T-helper 2 cell treated with Interferon-gamma antibody and Interleukin-4, amounts not matched to agents 100 ng/mL and 5 ng/mL, for 36 hours (primary cell): ENCODE results near the gene MYO16. TPM values are rescaled to one million over a fixed set of nuclear protein-coding genes. Genes with fewer than 3 reads are reported as not detected.

Experiments
- intact Hi-C: fragments of 100-400 bp; cut with micrococcal nuclease; formaldehyde crosslinking; loops from one replicate; pipeline ENCODE4 v1.15.1; 2023
- total RNA-seq: library from RNA; stranded (reverse); gene quantifications from 2 replicates; pipeline ENCODE4 v1.2.3, GENCODE V29; 2022

MYO16 gene
- total RNA-seq, 1 donor from 2014 or later, result not detected

GRCh38 chr13:109166804-109167203 is 537.4 kb downstream of the MYO16 start:
- intact Hi-C loops, result no loop called here

- intact Hi-C loops, result no loop called here
These were observed 542.7 kb downstream of the MYO16 start for GRCh38 chr13:109172136-109172535.

- intact Hi-C loops, result no loop called here
These were observed 546.3 kb downstream of the MYO16 start for GRCh38 chr13:109175666-109176065.

- intact Hi-C loops, result no loop called here
These were observed 551.6 kb downstream of the MYO16 start for GRCh38 chr13:109180905-109181425.

GRCh38 chr13:109182777-109183465 is 553.5 kb downstream of the MYO16 start:
- intact Hi-C loops, result no loop called here

- intact Hi-C loops, result no loop called here
These were observed 562.0 kb downstream of the MYO16 start for GRCh38 chr13:109191413-109191812.

GRCh38 chr13:109192306-109192705 is 562.9 kb downstream of the MYO16 start:
- intact Hi-C loops, result no loop called here

- intact Hi-C loops, result no loop called here
These were observed 567.5 kb downstream of the MYO16 start for GRCh38 chr13:109196948-109197347.

- intact Hi-C loops, result no loop called here
These were observed 569.2 kb downstream of the MYO16 start for GRCh38 chr13:109198585-109198984.

- intact Hi-C loops, result no loop called here
These were observed 569.9 kb downstream of the MYO16 start for GRCh38 chr13:109199280-109199679.

GRCh38 chr13:109200556-109200955 is 571.1 kb downstream of the MYO16 start:
- intact Hi-C loops, result no loop called here

- intact Hi-C loops, result no loop called here
These were observed 574.2 kb downstream of the MYO16 start for GRCh38 chr13:109203587-109203986.

GRCh38 chr13:109204252-109204651 is 574.8 kb downstream of the MYO16 start:
- intact Hi-C loops, result no loop called here

- intact Hi-C loops, result no loop called here
These were observed 575.2 kb downstream of the MYO16 start for GRCh38 chr13:109204657-109205056.

- intact Hi-C loops, result no loop called here
These were observed 575.9 kb downstream of the MYO16 start for GRCh38 chr13:109205315-109205714.

GRCh38 chr13:109206616-109207015 is 577.2 kb downstream of the MYO16 start:
- intact Hi-C loops, result no loop called here

- intact Hi-C loops, result no loop called here
These were observed 578.2 kb downstream of the MYO16 start for GRCh38 chr13:109207622-109208021.

- intact Hi-C loops, result no loop called here
These were observed 579.1 kb downstream of the MYO16 start for GRCh38 chr13:109208522-109208921.

- intact Hi-C loops, result no loop called here
These were observed 580.1 kb downstream of the MYO16 start for GRCh38 chr13:109209526-109209925.

GRCh38 chr13:109211616-109212015 is 582.2 kb downstream of the MYO16 start:
- intact Hi-C loops, result loop anchor here (10.0 kb wide), 1 partner anchor 573 kb away; the partner anchor contains the start of gene IRS2

GRCh38 chr13:109212650-109213049 is 583.2 kb downstream of the MYO16 start:
- intact Hi-C loops, result loop anchor here (10.0 kb wide), 1 partner anchor 572 kb away; the partner anchor contains the start of gene IRS2

- intact Hi-C loops, result loop anchor here (10.0 kb wide), 1 partner anchor 571 kb away; the partner anchor contains the start of gene IRS2
These were observed 584.3 kb downstream of the MYO16 start for GRCh38 chr13:109213714-109214113.

GRCh38 chr13:109214393-109214792 is 585.0 kb downstream of the MYO16 start:
- intact Hi-C loops, result loop anchor here (10.0 kb wide), 1 partner anchor 570 kb away; the partner anchor contains the start of gene IRS2
